HG03159 (cell line): ENCODE data around the gene DPM3.

Source experiments
- ATAC-seq: cut with Tn5 transposase; IDR thresholded peaks from one replicate; pipeline ENCODE4 v1.9.1; 2021; ENCODE audit warnings: mild to moderate bottlenecking, moderate library complexity; ENCODE audit not compliant: unreplicated experiment

The DPM3 gene

GRCh38 chr1:155103325-155103724 is 37.0 kb downstream of the DPM3 start:
- ATAC-seq, result no peak

GRCh38 chr1:155099331-155099730 is 41.0 kb downstream of the DPM3 start:
- no peak for ATAC-seq

- ATAC-seq, result no peak
Measured at GRCh38 chr1:155094622-155094948, 45.7 kb downstream of the DPM3 start.

DNA sequence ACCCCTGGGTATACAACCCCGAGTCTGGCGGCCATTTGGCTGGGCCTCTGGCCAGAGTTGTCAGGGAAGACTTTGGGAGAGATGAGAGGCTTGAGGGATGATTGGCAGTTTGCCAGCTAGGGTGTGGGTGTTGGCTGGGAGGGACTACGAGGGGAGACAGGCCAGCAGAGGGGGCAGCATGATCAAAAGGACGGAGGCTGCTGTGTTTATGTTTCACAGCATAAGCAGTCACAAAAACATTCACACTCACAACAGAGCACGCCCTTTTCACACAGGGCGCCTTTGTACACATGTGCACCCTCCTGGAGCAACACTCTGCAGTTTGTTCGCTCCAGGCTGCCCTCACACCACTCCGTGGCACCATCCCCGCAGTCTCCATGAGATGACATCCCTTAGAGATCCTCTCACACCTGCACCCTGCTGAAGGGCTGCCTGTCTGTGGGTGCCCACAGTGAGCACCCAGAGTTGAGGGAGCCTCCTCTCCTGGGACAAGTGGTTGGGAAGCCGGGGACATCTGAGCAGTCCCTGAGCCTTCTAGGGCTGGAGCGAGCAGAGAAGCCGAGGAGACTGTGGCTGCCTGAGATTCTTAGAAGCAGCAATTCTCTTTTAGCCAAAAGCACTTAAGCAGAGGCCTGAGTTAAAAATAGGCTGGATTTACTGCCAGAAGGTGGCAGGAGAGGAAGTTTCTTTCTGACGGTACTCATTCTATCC is 46.3 kb downstream of the DPM3 start:
- no peak for ATAC-seq

GRCh38 chr1:155092641-155093040 is 47.7 kb downstream of the DPM3 start:
- no peak for ATAC-seq

GRCh38 chr1:155092131-155092530 is 48.2 kb downstream of the DPM3 start:
- ATAC-seq, result no peak

- no peak for ATAC-seq
Measured at GRCh38 chr1:155091071-155092051, 49.0 kb downstream of the DPM3 start.
